SK-N-SH treated with all-trans-retinoic acid at 6 μM for 48 hours (cell line): ENCODE data around the gene RRAS2.
A peak's percentile ranks its signal among the peaks of the same experiment; 100 is the strongest.

Experiments used
- ATAC-seq: fragments of 200-7000 bp; cut with Tn5 transposase; 3 replicates; pipeline ENCODE4 v1.9.1; 2020; ENCODE audit warnings: mild to moderate bottlenecking, moderate library complexity
- ARNTL ChIP-seq: fragments of 450-650 bp; formaldehyde crosslinking; IDR thresholded peaks from 2 replicates; pipeline ENCODE4 v1.5.0; 2020; ENCODE audit warnings: low read depth, mild to moderate bottlenecking, moderate library complexity, borderline replicate concordance
- BACH2 ChIP-seq: fragments of 250-450 bp; sonication (Bioruptor Pico); IDR thresholded peaks from 2 replicates; pipeline ENCODE4 v1.9.0; 2021; ENCODE audit warnings: mild to moderate bottlenecking, borderline replicate concordance
- CSDC2 ChIP-seq: fragments of 250-450 bp; sonication (Bioruptor Pico); IDR thresholded peaks from 2 replicates; pipeline ENCODE4 v1.5.0; 2020; ENCODE audit warnings: mild to moderate bottlenecking, moderate library complexity
- ESRRG ChIP-seq: fragments of 250-450 bp; sonication (Bioruptor Pico); IDR thresholded peaks from 2 replicates; pipeline ENCODE4 v1.6.1; 2021; ENCODE audit warnings: mild to moderate bottlenecking
- GLIS3 ChIP-seq: fragments of 250-450 bp; sonication (Bioruptor Pico); IDR thresholded peaks from 2 replicates; pipeline ENCODE4 v1.5.0; 2020; ENCODE audit warnings: mild to moderate bottlenecking, moderate library complexity
- ISL1 ChIP-seq: fragments of 250-450 bp; sonication (Bioruptor Pico); IDR thresholded peaks from 2 replicates; pipeline ENCODE4 v2.1.2; 2022; ENCODE audit warnings: mild to moderate bottlenecking, moderate library complexity
- OSR1 ChIP-seq: fragments of 250-450 bp; sonication (Bioruptor Pico); IDR thresholded peaks from 2 replicates; pipeline ENCODE4 v1.8.0; 2022; ENCODE audit warnings: moderate library complexity, mild to moderate bottlenecking, inconsistent platforms
- PPARA ChIP-seq: fragments of 250-450 bp; sonication (Bioruptor Pico); IDR thresholded peaks from 2 replicates; pipeline ENCODE4 v1.5.0; 2020; ENCODE audit warnings: mild to moderate bottlenecking, borderline replicate concordance
- RARB ChIP-seq: fragments of 250-450 bp; sonication (Bioruptor Pico); IDR thresholded peaks from 2 replicates; pipeline ENCODE4 v1.8.0; 2021; ENCODE audit warnings: mild to moderate bottlenecking, moderate library complexity
- SNAI2 ChIP-seq: fragments of 250-450 bp; sonication (Bioruptor Pico); IDR thresholded peaks from 2 replicates; pipeline ENCODE4 v1.5.0; 2020; ENCODE audit warnings: mild to moderate bottlenecking, moderate library complexity
- TCF4 ChIP-seq: fragments of 250-450 bp; sonication (Bioruptor Pico); IDR thresholded peaks from 2 replicates; pipeline ENCODE4 v1.8.0; 2021; ENCODE audit warnings: mild to moderate bottlenecking, moderate library complexity, borderline replicate concordance
- TOX ChIP-seq: fragments of 250-450 bp; sonication (Bioruptor Pico); IDR thresholded peaks from 2 replicates; pipeline ENCODE4 v1.8.0; 2021; ENCODE audit warnings: mild to moderate bottlenecking, moderate library complexity, borderline replicate concordance
- TSHZ2 ChIP-seq: fragments of 250-450 bp; sonication (Bioruptor Pico); IDR thresholded peaks from 2 replicates; pipeline ENCODE4 v1.5.0; 2020; ENCODE audit warnings: mild to moderate bottlenecking, moderate library complexity
- ZC3H10 ChIP-seq: fragments of 250-450 bp; sonication (Bioruptor Pico); IDR thresholded peaks from 2 replicates; pipeline ENCODE4 v1.5.1; 2021; ENCODE audit warnings: mild to moderate bottlenecking, moderate library complexity
- ZFP30 ChIP-seq: fragments of 450-650 bp; formaldehyde crosslinking; IDR thresholded peaks from 2 replicates; pipeline ENCODE4 v1.5.0; 2022; ENCODE audit warnings: mild to moderate bottlenecking, moderate library complexity
- ZNF565 ChIP-seq: fragments of 450-650 bp; formaldehyde crosslinking; conservative IDR thresholded peaks from 2 replicates; pipeline ENCODE4 v1.5.0; 2020; ENCODE audit warnings: low read depth, mild to moderate bottlenecking, moderate library complexity
- ZNF70 ChIP-seq: fragments of 450-650 bp; formaldehyde crosslinking; IDR thresholded peaks from 2 replicates; pipeline ENCODE4 v1.5.0; 2020; ENCODE audit warnings: mild to moderate bottlenecking, moderate library complexity
- ZNF8 ChIP-seq: fragments of 450-650 bp; formaldehyde crosslinking; IDR thresholded peaks from 2 replicates; pipeline ENCODE4 v1.5.0; 2020; ENCODE audit warnings: mild to moderate bottlenecking, moderate library complexity
- TF ChIP-seq, protein P1 (sequence below): fragments of 250-450 bp; sonication (Bioruptor Pico); IDR thresholded peaks from 2 replicates; pipeline ENCODE4 v1.8.0; 2021; ENCODE audit warnings: low read depth, mild to moderate bottlenecking, moderate library complexity, borderline replicate concordance
- TF ChIP-seq, protein P2 (sequence below): fragments of 250-450 bp; sonication (Bioruptor Pico); IDR thresholded peaks from 2 replicates; pipeline ENCODE4 v1.5.1; 2021; ENCODE audit warnings: mild to moderate bottlenecking, moderate library complexity
- TF ChIP-seq, protein P3 (sequence below): fragments of 250-450 bp; sonication (Bioruptor Pico); IDR thresholded peaks from 2 replicates; pipeline ENCODE4 v1.5.1; 2020; ENCODE audit warnings: low read depth, mild to moderate bottlenecking, moderate library complexity

RRAS2 gene

GRCh38 chr11:14371249-14371648, 12.3 kb upstream of the RRAS2 start:
- no peak for TF ChIP-seq GLIS3
- ATAC-seq = no peak

GRCh38 chr11:14370496-14370895, 11.5 kb upstream of the RRAS2 start:
- no peak for TF ChIP-seq TSHZ2 (CRISPR knock-in tag)
- no peak for TF ChIP-seq TCF4 (CRISPR knock-in tag)
- TF ChIP-seq ZC3H10 = no peak
- no peak for TF ChIP-seq ESRRG
- TF ChIP-seq PPARA (CRISPR knock-in tag) = no peak
- no peak for TF ChIP-seq TOX (CRISPR knock-in tag)
- TF ChIP-seq ARNTL = no peak
- no peak for TF ChIP-seq ZNF8 (CRISPR knock-in tag)
- TF ChIP-seq CSDC2 (CRISPR knock-in tag) = no peak
- TF ChIP-seq ZNF70 (CRISPR knock-in tag) = no peak
- TF ChIP-seq ISL1 (CRISPR knock-in tag) = no peak
- no peak for TF ChIP-seq OSR1 (CRISPR knock-in tag)
- no peak for TF ChIP-seq ZFP30 (CRISPR knock-in tag)
- no peak for TF ChIP-seq BACH2 (CRISPR knock-in tag)
- TF ChIP-seq, protein P1, sequence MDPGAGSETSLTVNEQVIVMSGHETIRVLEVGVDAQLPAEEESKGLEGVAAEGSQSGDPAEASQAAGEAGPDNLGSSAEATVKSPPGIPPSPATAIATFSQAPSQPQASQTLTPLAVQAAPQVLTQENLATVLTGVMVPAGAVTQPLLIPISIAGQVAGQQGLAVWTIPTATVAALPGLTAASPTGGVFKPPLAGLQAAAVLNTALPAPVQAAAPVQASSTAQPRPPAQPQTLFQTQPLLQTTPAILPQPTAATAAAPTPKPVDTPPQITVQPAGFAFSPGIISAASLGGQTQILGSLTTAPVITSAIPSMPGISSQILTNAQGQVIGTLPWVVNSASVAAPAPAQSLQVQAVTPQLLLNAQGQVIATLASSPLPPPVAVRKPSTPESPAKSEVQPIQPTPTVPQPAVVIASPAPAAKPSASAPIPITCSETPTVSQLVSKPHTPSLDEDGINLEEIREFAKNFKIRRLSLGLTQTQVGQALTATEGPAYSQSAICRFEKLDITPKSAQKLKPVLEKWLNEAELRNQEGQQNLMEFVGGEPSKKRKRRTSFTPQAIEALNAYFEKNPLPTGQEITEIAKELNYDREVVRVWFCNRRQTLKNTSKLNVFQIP = no peak
- no peak for TF ChIP-seq SNAI2
- TF ChIP-seq ZNF565 = no peak
- TF ChIP-seq, protein P2, sequence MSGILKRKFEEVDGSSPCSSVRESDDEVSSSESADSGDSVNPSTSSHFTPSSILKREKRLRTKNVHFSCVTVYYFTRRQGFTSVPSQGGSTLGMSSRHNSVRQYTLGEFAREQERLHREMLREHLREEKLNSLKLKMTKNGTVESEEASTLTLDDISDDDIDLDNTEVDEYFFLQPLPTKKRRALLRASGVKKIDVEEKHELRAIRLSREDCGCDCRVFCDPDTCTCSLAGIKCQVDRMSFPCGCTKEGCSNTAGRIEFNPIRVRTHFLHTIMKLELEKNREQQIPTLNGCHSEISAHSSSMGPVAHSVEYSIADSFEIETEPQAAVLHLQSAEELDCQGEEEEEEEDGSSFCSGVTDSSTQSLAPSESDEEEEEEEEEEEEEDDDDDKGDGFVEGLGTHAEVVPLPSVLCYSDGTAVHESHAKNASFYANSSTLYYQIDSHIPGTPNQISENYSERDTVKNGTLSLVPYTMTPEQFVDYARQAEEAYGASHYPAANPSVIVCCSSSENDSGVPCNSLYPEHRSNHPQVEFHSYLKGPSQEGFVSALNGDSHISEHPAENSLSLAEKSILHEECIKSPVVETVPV (CRISPR knock-in tag) = no peak
- no peak for TF ChIP-seq RARB (CRISPR knock-in tag)
- TF ChIP-seq, all 23 proteins: peak for 0
- ATAC-seq = no peak

GRCh38 chr11:14369598-14369997, 10.6 kb upstream of the RRAS2 start:
- ATAC-seq = peak; percentile 23; the same call in 1 of the 3 replicates
- TF ChIP-seq, protein P3, sequence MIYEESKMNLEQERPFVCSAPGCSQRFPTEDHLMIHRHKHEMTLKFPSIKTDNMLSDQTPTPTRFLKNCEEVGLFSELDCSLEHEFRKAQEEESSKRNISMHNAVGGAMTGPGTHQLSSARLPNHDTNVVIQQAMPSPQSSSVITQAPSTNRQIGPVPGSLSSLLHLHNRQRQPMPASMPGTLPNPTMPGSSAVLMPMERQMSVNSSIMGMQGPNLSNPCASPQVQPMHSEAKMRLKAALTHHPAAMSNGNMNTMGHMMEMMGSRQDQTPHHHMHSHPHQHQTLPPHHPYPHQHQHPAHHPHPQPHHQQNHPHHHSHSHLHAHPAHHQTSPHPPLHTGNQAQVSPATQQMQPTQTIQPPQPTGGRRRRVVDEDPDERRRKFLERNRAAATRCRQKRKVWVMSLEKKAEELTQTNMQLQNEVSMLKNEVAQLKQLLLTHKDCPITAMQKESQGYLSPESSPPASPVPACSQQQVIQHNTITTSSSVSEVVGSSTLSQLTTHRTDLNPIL (CRISPR knock-in tag) = no peak
- TF ChIP-seq ISL1 (CRISPR knock-in tag) (no peak), ESRRG (no peak), OSR1 (CRISPR knock-in tag) (no peak), BACH2 (CRISPR knock-in tag) (no peak), TCF4 (CRISPR knock-in tag) (no peak), ZNF8 (CRISPR knock-in tag) (no peak), PPARA (CRISPR knock-in tag) (no peak), SNAI2 (no peak), ZNF70 (CRISPR knock-in tag) (no peak), ZC3H10 (no peak), RARB (CRISPR knock-in tag) (no peak), ARNTL (no peak), TSHZ2 (CRISPR knock-in tag) (no peak), CSDC2 (CRISPR knock-in tag) (no peak), TOX (CRISPR knock-in tag) (no peak)
